Measurements from ENCODE around the gene ZNF217. TPM values are rescaled to one million over a fixed set of nuclear protein-coding genes. Genes with fewer than 3 reads are reported as not detected.
"Not testable (repeated sequence)": the region's sequence is repeated elsewhere in the genome, so short reads cannot be mapped to it uniquely, and the experiment has no call there.

Gene ZNF217
- polyA plus RNA-seq (2013, experiment 1 of 2), result 31.6 TPM
- 32.6 TPM for polyA plus RNA-seq (2013, experiment 2 of 2)

DNA sequence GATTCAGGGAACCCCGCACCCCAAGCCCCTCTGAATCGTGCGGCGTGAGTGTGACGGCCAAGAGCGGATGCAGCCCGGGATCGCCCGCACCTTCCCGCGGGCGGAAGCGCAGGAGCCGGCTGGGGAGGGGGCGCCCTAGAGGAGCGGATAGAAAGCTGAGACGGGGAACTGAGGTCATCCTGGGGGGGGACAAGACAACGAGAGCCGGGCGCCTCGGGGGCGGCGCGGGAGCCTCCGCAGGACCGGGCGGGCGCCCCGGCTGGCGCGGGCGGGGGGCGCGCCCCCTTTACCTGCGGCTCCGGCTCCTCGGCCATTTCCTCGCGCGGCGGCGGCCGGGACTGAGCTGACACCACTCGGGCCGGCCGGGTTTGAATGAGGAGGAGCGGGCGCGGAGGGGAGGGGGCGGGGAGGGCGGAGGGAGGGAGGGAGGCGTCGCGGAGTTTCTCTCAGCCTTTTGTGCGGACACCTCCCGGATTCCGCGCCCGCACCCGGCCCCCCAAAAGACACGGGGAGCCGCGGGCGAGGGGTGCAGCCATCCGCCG lies at the start of gene ZNF217:
Gene ZNF217 (minus strand): TSS at position 374 of the 542 bp plus-strand sequence. CDS start 11,013 bp downstream, outside the sequence.
- H3K4ac ChIP-seq (ENCODE audit: low read length); H4K8ac ChIP-seq (ENCODE audit: low read depth, low read length); H3K9me3 ChIP-seq (replicated peaks in 1 of 2; ENCODE audit: control insufficient read depth in 2 of 2, insufficient read depth in 1 of 2, low read depth in 1 of 2, low read length in 2 of 2); DNase-seq (ENCODE audit: low spot score); H2BK12ac ChIP-seq (ENCODE audit: low read length); H3K79me1 ChIP-seq (ENCODE audit: low read depth, low read length); H2BK120ac ChIP-seq (ENCODE audit: low read depth, low read length); H3K36me3 ChIP-seq (replicated peaks in 1 of 2; ENCODE audit: control insufficient read depth in 2 of 2, insufficient read depth in 2 of 2, low read length in 2 of 2); H3K27me3 ChIP-seq (ENCODE audit: control insufficient read depth in 3 of 3, insufficient read depth in 3 of 3, low read depth in 1 of 3, low read length in 3 of 3); H2BK15ac ChIP-seq (ENCODE audit: low read length); H4K91ac ChIP-seq (ENCODE audit: low read depth, low read length, poor library complexity): not testable (repeated sequence)
- WGBS, 2 donors (ENCODE audit: extremely low coverage in 2 of 2, insufficient read length in 2 of 2, insufficient replicate concordance in 1 of 2), result no CpG with 5 or more reads among the region's 66 CpGs
- Histone ChIP-seq H3K9ac (ENCODE audit: low read depth, low read length, poor library complexity) (peak within 1 kb of the TSS; percentile 84), H3K18ac (ENCODE audit: low read length) (peak within 1 kb of the TSS; percentile 92), H3K23ac (ENCODE audit: low read depth, low read length, poor library complexity) (peak within 1 kb of the TSS; percentile 85), H3K4me2 (ENCODE audit: insufficient read depth, low read length, poor library complexity, severe bottlenecking) (peak within 1 kb of the TSS; percentile 49), H2AFZ (ENCODE audit: low read length) (peak within 1 kb of the TSS; percentile 76), H3K27ac (replicated peaks; ENCODE audit: low read length) (peak within 1 kb of the TSS; percentile 89), H3K4me3 (ENCODE audit: low read length in 2 of 2) (peak within 1 kb of the TSS; percentile 73 to 92), H3K4me1 (ENCODE audit: control insufficient read depth in 2 of 2, insufficient read depth in 1 of 2, low read depth in 1 of 2, low read length in 2 of 2) (peaks cover 5 to 25% of the 10 kb centered on the region in 2 donors), H3K14ac (ENCODE audit: low read length) (peak within 1 kb of the TSS; percentile 56), H2AK5ac (ENCODE audit: low read depth, low read length) (peak within 1 kb of the TSS; percentile 68), H2BK5ac (ENCODE audit: low read length) (peak within 1 kb of the TSS; percentile 66)

GRCh38 chr20:53643031-53643832 lies 49.6 kb upstream of the ZNF217 start:
- Histone ChIP-seq H3K18ac (ENCODE audit: low read length) (peak overlapping the region; percentile 24), H2AK5ac (ENCODE audit: low read depth, low read length) (no peak overlapping the region), H2BK5ac (ENCODE audit: low read length) (no peak overlapping the region), H3K4me3 (ENCODE audit: low read length in 2 of 2) (no peak overlapping the region), H3K4me2 (ENCODE audit: insufficient read depth, low read length, poor library complexity, severe bottlenecking) (no peak overlapping the region), H3K4ac (ENCODE audit: low read length) (no peak overlapping the region), H3K14ac (ENCODE audit: low read length) (no peak overlapping the region), H4K8ac (ENCODE audit: low read depth, low read length) (no peak overlapping the region), H3K27me3 (ENCODE audit: control insufficient read depth in 3 of 3, insufficient read depth in 3 of 3, low read depth in 1 of 3, low read length in 3 of 3) (no peaks in the 10 kb centered on the region), H2BK120ac (ENCODE audit: low read depth, low read length) (no peak overlapping the region), H3K23ac (ENCODE audit: low read depth, low read length, poor library complexity) (no peak overlapping the region), H3K9ac (ENCODE audit: low read depth, low read length, poor library complexity) (no peak overlapping the region), H2BK15ac (ENCODE audit: low read length) (peak overlapping the region; percentile 57), H3K9me3 (replicated peaks in 1 of 2; ENCODE audit: control insufficient read depth in 2 of 2, insufficient read depth in 1 of 2, low read depth in 1 of 2, low read length in 2 of 2) (no peaks in the 10 kb centered on the region), H3K79me1 (ENCODE audit: low read depth, low read length) (no peaks in the 10 kb centered on the region), H2AFZ (ENCODE audit: low read length) (peak overlapping the region; percentile 90), H3K27ac (replicated peaks; ENCODE audit: low read length) (no peak overlapping the region), H3K4me1 (ENCODE audit: control insufficient read depth in 2 of 2, insufficient read depth in 1 of 2, low read depth in 1 of 2, low read length in 2 of 2) (peaks cover 2 to 8% of the 10 kb centered on the region in 2 donors), H3K36me3 (replicated peaks in 1 of 2; ENCODE audit: control insufficient read depth in 2 of 2, insufficient read depth in 2 of 2, low read length in 2 of 2) (no peaks in the 10 kb centered on the region), H2BK12ac (ENCODE audit: low read length) (no peak overlapping the region), H4K91ac (ENCODE audit: low read depth, low read length, poor library complexity) (no peak overlapping the region)
- no CpG with 5 or more reads among the region's 12 CpGs for WGBS, 2 donors (ENCODE audit: extremely low coverage in 2 of 2, insufficient read length in 2 of 2, insufficient replicate concordance in 1 of 2)
- no peak for DNase-seq (ENCODE audit: low spot score)

GRCh38 chr20:53642196-53643030 lies 48.8 kb upstream of the ZNF217 start:
- DNase-seq (ENCODE audit: low spot score), result no peak
- H2BK15ac ChIP-seq (ENCODE audit: low read length), result no peak overlapping the region

More at GRCh38 chr20:53642196-53643030, 48.8 kb upstream of the ZNF217 start:
- no peak overlapping the region for H3K4me2 ChIP-seq (ENCODE audit: insufficient read depth, low read length, poor library complexity, severe bottlenecking)
- H4K8ac ChIP-seq (ENCODE audit: low read depth, low read length), result no peak overlapping the region
- H3K14ac ChIP-seq (ENCODE audit: low read length), result no peak overlapping the region
- H3K18ac ChIP-seq (ENCODE audit: low read length), result no peak overlapping the region
- H3K9ac ChIP-seq (ENCODE audit: low read depth, low read length, poor library complexity), result no peak overlapping the region
- no CpG with 5 or more reads among the region's 17 CpGs for WGBS, 2 donors (ENCODE audit: extremely low coverage in 2 of 2, insufficient read length in 2 of 2, insufficient replicate concordance in 1 of 2)
- H3K9me3 ChIP-seq (replicated peaks in 1 of 2; ENCODE audit: control insufficient read depth in 2 of 2, insufficient read depth in 1 of 2, low read depth in 1 of 2, low read length in 2 of 2), result no peaks in the 10 kb centered on the region
- no peaks in the 10 kb centered on the region for H3K79me1 ChIP-seq (ENCODE audit: low read depth, low read length)
- H3K4me1 ChIP-seq (ENCODE audit: control insufficient read depth in 2 of 2, insufficient read depth in 1 of 2, low read depth in 1 of 2, low read length in 2 of 2), result peaks cover 2 to 8% of the 10 kb centered on the region in 2 donors
- no peak overlapping the region for H3K27ac ChIP-seq (replicated peaks; ENCODE audit: low read length)
- H2BK12ac ChIP-seq (ENCODE audit: low read length), result no peak overlapping the region
- H3K23ac ChIP-seq (ENCODE audit: low read depth, low read length, poor library complexity), result no peak overlapping the region
- no peak overlapping the region for H4K91ac ChIP-seq (ENCODE audit: low read depth, low read length, poor library complexity)
- peak overlapping the region; percentile 90 for H2AFZ ChIP-seq (ENCODE audit: low read length)
- H2AK5ac ChIP-seq (ENCODE audit: low read depth, low read length), result no peak overlapping the region
- no peak overlapping the region for H3K4ac ChIP-seq (ENCODE audit: low read length)
- no peak overlapping the region for H2BK5ac ChIP-seq (ENCODE audit: low read length)
- H2BK120ac ChIP-seq (ENCODE audit: low read depth, low read length), result no peak overlapping the region
- H3K27me3 ChIP-seq (ENCODE audit: control insufficient read depth in 3 of 3, insufficient read depth in 3 of 3, low read depth in 1 of 3, low read length in 3 of 3), result no peaks in the 10 kb centered on the region
- H3K4me3 ChIP-seq (ENCODE audit: low read length in 2 of 2), result no peak overlapping the region
- no peaks in the 10 kb centered on the region for H3K36me3 ChIP-seq (replicated peaks in 1 of 2; ENCODE audit: control insufficient read depth in 2 of 2, insufficient read depth in 2 of 2, low read length in 2 of 2)
